NCI-H82 treated with DMSO at 0.1 percent for 48 hours (cell line): ENCODE measurements around the gene HPDL.
A peak's percentile ranks its signal among the peaks of the same experiment; 100 is the strongest.

Source experiments
- DNase-seq: peaks from one replicate; lab custom pipeline; 2025; ENCODE audit not compliant: unreplicated experiment; lab: John Stamatoyannopoulos, UW

HPDL gene

DNA sequence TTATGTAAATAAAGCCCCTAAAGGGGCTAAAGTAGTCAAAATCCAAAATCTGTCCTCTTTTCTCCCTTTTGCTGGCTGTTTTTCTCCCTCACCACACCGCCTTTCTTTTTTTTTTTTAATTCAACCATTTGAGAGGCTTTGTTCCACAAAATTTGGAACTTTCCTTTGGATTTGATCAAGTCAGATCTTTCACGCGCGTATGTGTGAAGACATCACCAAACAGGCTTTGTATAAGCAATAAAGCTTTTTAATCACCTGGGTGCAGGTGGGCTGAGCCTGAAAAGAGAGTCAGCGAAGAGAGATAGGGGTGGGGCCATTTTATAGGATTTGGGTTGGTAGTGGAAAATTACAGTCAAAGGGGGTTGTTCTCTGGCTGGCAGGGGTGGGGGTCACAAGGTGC lies 5.3 kb upstream of the HPDL start:
- DNase-seq, result no peak

- DNase-seq, result no peak
These were observed 4.1 kb upstream of the HPDL start for GRCh38 chr1:45322486-45323040.

DNA sequence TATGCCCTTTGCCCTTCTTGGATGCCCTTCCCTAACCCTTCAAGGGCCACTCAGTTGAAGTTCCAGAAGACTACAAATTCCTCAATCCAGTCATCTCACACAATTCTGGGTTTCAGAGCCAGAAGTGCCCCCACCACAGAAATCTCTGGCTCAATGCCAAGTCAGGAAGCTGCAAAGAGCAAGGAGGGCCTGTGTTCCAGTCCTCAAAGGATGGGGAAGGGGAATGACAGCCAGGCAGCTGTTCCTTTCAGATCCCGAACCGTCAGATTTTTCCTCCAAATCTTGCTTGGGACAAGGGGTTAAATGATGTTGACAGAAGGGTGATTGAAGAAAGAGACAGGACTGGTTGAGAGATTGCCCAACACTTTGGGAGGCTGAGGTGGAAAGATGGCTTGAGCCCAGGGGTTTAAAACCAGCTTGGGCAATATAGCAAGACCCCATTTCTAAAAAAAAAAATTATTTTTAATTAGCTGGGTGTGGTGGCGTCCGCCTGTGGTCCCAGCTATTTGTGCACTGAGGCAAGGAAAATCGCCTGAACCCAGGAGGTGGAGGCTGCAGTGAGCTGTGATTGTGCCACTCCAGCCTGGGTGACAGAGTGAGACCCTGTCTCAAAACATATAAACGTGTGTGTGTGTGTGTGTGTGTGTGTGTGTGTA lies 716 bp upstream of the HPDL start:
- DNase-seq, result no peak

GRCh38 chr1:45327644-45328515 lies 1.2 kb downstream of the HPDL start:
- DNase-seq, result no peak

DNA sequence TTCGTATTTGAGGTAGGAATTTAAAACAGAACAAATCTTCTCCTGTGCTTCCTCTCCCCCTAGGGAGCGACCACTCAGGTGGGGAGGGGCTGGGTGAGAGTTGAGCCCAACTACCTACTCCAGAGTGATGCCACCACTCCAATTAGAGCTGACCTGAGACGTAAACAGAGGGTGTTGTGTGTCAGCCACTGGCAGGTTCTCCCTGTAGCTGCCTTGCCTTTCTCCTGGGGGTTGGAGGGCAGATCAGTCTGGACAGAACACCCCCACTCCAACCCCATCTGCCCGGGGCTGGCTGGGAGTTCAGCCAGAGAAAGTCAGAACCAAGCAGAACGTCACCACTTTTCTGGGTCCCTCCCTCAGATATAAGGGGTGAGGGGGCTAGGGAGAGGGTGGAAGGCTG lies 2.0 kb downstream of the HPDL start:
- peak; percentile 22 for DNase-seq

- no peak for DNase-seq
These were observed 2.8 kb downstream of the HPDL start for GRCh38 chr1:45329445-45329844.

DNA sequence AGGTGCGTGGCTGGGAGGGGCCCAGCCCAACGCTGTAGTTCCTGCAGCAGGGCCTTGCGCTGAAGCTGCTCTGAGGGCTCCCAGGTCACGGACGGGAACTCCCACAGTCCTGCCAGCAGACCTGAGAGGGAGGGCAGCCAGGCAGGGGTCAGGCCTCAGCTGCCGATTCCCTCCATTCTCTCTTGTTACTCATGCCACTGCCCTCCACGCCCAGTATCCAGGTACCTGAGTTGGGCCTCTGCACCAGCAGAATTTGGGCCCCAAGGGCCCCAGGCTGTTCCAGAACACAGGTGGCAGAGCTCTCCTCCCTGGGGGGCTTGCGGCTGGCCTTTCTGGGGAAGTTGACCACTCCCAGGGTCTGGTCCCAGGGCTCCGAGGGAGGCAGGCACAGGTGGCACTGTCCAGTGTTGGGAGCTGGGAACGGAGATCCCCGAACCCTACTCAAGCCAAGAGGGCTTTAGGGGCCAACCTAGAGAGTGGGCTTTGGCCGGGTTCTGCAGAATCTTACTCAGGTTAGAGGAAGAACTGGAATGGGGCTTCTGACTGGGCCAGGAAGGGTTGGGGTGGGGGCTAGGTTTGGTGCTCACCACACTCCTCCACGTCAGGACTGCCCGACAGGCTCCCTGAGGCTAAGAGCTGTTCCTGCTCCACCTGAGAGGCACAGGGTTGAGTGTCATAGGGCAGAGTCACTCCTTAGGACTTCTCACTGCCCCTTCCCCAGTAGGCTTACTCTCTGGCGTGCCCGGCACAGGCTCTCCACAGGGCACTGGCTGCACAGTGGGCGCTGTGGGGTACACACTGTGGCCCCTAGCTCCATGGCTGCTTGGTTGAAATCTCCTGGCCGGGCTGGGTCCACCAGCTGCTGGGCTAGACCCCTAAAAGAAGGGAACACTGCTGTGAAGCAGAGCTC lies 5.0 kb downstream of the HPDL start:
- DNase-seq, result no peak

- DNase-seq, result no peak
These were observed 5.6 kb downstream of the HPDL start for GRCh38 chr1:45332346-45332720.

DNA sequence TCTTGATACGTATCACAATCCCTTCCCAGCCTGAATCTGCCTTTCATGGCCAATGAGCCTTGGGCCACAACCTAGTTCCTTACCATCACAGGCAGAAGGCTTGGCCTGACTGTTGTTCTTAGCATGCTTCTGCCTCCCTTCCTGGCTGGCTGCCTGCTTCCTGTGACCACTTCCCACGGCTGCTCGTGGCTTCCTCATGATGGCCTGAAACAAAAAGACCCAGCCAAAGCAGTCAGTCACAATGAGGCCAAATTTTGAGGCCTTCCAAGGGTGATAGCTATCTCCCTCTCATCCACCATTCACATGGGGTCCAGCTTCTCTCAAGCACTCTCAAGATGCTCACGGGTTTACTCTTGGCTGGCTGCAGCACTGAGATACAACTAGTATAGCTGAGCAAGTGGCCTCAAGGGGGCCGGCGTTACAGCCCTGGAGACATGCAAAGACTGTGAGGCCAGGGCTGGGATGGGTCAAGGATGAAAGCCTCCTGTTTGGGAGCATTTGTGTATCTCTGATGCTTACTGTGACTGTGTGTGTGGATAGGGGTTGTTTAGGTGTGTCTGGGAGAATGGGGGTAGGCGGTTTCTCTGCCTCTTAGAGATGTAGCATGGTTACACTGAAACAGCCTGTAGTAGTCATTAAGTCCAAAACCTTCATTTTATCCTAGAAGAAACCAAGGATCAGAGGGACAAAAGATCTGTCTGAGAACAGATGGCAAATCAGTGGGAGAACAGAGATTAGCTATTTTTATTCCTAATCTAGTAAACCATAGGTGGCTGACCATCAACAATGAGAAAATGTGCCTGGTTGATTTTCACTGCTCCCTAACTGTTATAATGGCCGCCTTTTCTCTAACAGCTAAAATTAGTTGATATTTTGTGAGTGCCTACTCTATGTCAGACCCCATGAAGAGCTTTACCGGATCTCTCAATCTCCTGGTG lies 7.9 kb downstream of the HPDL start:
- DNase-seq, result peak; percentile 59

DNA sequence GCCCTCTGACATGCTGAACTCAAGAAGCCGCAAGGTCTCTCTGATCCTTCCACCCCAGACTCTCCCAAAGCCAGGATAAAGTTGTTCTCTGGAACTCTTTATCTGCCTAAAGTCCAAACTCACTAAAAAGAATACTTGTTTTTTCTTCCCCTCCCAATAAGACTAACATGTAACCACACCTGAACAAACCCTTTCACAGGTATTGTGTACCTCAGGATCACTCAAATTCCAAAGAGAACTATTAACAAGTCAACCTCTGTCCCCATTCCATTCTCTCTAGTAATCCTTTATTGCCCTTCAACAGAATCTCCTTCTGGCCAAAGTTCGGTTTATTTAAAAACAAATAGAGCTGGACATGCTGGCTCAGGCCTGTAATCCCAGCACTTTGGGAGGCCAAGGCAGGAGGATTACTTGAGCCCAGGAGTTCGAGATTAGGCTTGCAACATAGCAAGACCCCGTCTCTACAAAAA lies 9.2 kb downstream of the HPDL start:
- no peak for DNase-seq

DNA sequence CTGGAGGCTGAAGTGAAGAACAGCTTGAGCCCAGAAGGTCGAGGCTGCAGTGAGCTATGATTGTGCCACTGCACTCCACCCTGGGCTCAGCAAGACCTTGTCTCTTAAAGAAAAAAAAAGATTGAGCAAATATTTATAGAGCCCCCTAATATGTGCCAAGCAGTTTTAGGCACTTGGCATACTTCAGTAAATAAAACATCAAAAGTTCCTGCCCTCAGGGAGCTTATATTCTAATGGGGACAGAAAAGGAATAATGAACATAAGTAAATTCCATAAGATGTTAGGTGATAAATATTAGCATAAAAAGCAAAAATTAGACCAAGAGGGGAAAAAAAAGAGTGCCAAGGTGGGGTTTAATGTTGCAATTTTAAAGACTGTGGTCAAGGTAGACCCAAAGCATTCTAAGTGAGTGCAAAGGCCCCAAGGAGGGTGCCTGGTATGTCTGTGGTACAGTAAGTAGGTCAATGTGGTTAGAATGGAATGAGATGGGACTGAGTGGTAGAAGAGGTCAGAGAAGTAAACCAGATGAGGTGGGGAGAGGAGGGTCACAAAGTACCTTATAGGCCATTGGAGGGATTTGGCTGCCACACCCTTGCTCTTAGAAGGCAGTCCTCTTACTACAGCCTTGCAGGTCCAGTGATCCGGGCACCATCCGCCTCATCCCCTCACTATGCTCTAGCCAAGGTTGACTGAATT lies 11.1 kb downstream of the HPDL start:
- DNase-seq, result no peak

GRCh38 chr1:45339789-45340558 lies 13.3 kb downstream of the HPDL start, which contains the start of the genes MUTYH and TOE1:
Gene MUTYH (minus strand): TSS chr1:45340440. CDS start chr1:45334505, 5,935 bp downstream.
Gene TOE1 (plus strand): TSS chr1:45340170. CDS start chr1:45340253, 83 bp downstream.
- DNase-seq, result peak; percentile 87

GRCh38 chr1:45340816-45341466 lies 14.2 kb downstream of the HPDL start:
- DNase-seq, result no peak

DNA sequence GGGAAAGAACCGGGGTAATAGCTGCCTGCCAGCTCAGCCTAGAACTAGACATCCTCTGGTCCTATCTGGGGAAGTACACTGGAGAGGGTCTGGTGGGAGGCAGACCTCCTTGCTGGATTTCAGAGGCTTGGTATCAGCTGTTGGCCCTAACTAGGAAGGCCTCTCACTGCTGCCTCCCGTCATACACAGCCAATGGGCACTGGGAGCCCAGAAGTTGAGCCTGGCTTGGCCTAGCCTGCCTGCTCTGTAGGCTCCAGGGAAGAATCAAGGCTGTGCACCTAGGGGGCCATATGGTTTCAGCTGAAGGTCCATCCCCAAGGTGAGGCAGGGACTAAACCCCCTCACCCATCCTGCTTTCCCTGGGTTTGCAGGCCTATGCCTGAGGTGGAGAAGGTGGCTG lies 17.8 kb downstream of the HPDL start:
- DNase-seq, result no peak

DNA sequence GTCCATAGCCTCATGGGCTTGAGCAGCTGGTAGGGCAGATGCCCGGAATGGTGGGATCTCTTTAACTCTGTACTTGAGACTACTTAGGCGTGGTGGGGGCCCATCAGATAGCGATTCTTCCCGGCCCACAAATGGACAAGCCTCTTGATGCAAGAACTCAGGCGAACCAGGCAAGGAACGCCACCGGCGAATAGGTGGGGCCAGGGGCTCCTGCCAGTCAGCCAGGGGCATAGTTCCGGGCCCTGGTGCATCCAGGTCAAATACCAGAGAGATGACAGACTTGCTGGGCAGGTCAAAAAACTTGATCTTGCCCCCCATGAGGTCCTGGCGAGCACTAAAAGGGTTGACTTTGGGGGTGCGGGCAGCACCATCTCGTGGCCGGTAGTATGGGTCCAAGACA lies 18.3 kb downstream of the HPDL start:
- no peak for DNase-seq

DNA sequence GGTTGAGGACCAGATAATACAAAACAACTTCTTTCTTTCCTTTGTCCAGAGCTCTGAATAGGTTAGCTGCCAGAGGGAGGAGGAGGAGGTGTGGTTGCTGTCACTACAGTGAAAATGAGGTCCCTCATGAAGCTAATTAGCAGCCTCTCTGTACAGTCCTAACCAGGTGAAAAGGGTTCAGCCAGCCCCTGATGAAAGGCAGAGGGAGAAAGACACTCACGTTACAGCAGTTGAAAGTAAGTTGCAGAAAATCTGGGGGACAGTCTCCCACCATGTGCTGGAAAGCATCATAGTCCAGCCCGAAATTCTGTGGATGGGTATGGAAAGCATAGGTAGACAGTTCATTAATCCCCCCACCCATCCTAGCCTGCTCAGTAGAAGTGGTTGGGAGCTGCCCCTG lies 19.8 kb downstream of the HPDL start:
- no peak for DNase-seq

GRCh38 chr1:45348020-45348419 lies 21.3 kb downstream of the HPDL start:
- DNase-seq, result no peak

DNA sequence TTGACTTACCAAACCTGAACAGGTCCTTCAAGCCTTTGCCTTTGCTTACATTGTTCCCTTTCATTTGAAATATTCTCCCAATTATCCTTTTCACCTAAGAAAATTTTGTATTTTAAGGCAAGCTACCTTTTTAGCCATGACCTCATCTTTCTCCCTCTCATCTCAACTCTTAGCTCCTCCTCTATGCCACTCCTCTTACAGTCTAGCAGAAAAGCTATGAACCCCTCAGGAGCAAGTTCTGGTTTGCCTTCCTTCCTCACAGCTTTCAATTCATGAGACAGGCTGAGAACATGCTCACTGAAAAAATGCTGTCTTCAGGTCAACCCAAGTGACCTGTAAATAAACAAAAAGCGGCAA lies 21.9 kb downstream of the HPDL start:
- no peak for DNase-seq
